PC-9 (cell line): ENCODE results near the gene NAP1L4.

ENCODE experiments used
- CTCF ChIP-seq: fragments of 200-600 bp; sonication (generic); conservative IDR thresholded peaks from 2 replicates; pipeline ENCODE4 v1.6.1; 2017; ENCODE audit warnings: mixed run types, antibody characterized with exemption, mild to moderate bottlenecking, moderate library complexity
- EZH2 ChIP-seq: fragments of 200-600 bp; sonication (generic); IDR thresholded peaks from 2 replicates; pipeline ENCODE4 v1.8.0; 2017; ENCODE audit warnings: antibody characterized with exemption, low read depth

GRCh38 chr11:2990617-2991451 is 1.3 kb downstream of the NAP1L4 start:
- TF ChIP-seq EZH2 (no peak), CTCF (no peak)
